Uterus (tissue), 2 donors: Measurements from ENCODE around the gene CCDC170.
"Not testable (repeated sequence)": the region's sequence is repeated elsewhere in the genome, so short reads cannot be mapped to it uniquely, and the experiment has no call there.

Experiments
- CTCF ChIP-seq, 4 experiments: fragments of 200-600 bp in 2 of 4; fragments of 450-650 bp in 2 of 4; sonication (generic) in 2 of 4; IDR thresholded peaks; one replicate each; pipeline ENCODE4 v1.5.1; 2016 to 2019; ENCODE audit warnings: antibody characterized with exemption in 4 of 4, mild to moderate bottlenecking in 2 of 4, moderate library complexity in 1 of 4
- POLR2A ChIP-seq, 2 donors: fragments of 450-650 bp; IDR thresholded peaks; one replicate each; pipeline ENCODE4 v1.6.1; 2016; ENCODE audit warnings: antibody characterized with exemption in 2 of 2, mild to moderate bottlenecking in 1 of 2, moderate library complexity in 1 of 2

- TF ChIP-seq CTCF, POLR2A (IDR thresholded peaks at IDR 0.05): not testable (repeated sequence)
Observed at GRCh38 chr6:151544884-151545283, 51.1 kb downstream of the CCDC170 start.
